A673 (cell line): ENCODE data around the gene PHACTR2. TPM values are rescaled to one million over a fixed set of nuclear protein-coding genes. Genes with fewer than 3 reads are reported as not detected.

Experiments used
- BruUV-seq: library from RNA; stranded (reverse); fragments of 400-500 nt; replicated peaks from 2 replicates; lab custom pipeline; 2021; lab: Mats Ljungman, UMichigan
- CTCF ChIA-PET: fragments of 300-600 bp; sonication (Branson Sonifier 250); formaldehyde crosslinking; loops from one replicate; lab custom pipeline; 2022; ENCODE audit warnings: antibody characterized with exemption; lab: Charles Lee
- POLR2A ChIA-PET: fragments of 300-600 bp; sonication (Branson Sonifier 250); formaldehyde crosslinking; loops from one replicate; lab custom pipeline; 2022; ENCODE audit warnings: antibody characterized with exemption; ENCODE audit not compliant: low non-redundant PET; lab: Charles Lee
- DNase-seq: peaks from one replicate; pipeline ENCODE4 v3.0.0-alpha.2; 2015; ENCODE audit warnings: low spot score
- H3K27ac ChIP-seq: fragments of 200-600 bp; sonication (generic); 2 replicates; pipeline ENCODE4 v1.5.1; 2016; ENCODE audit warnings: mixed run types, low read depth, mild to moderate bottlenecking, mixed read lengths, antibody characterized with exemption, low read length; ENCODE audit not compliant: poor library complexity, severe bottlenecking
- H3K27me3 ChIP-seq: fragments of 200-600 bp; sonication (generic); replicated peaks from 2 replicates; pipeline ENCODE4 v1.6.1; 2017; ENCODE audit warnings: mixed run types, low read depth, mild to moderate bottlenecking, mixed read lengths, antibody characterized with exemption, low read length; ENCODE audit not compliant: insufficient read depth, poor library complexity
- H3K36me3 ChIP-seq: fragments of 200-600 bp; sonication (generic); 2 replicates; pipeline ENCODE4 v1.6.1; 2016; ENCODE audit warnings: mixed run types, mild to moderate bottlenecking, mixed read lengths, antibody characterized with exemption, low read length; ENCODE audit not compliant: insufficient read depth, poor library complexity, severe bottlenecking
- H3K4me1 ChIP-seq: fragments of 200-600 bp; sonication (generic); 2 replicates; pipeline ENCODE4 v1.6.1; 2017; ENCODE audit warnings: mixed run types, mild to moderate bottlenecking, mixed read lengths, antibody characterized with exemption, low read length; ENCODE audit not compliant: insufficient read depth, poor library complexity, severe bottlenecking
- H3K4me3 ChIP-seq: fragments of 200-600 bp; sonication (generic); 2 replicates; pipeline ENCODE4 v1.5.1; 2016; ENCODE audit warnings: low read depth, mixed run types, mild to moderate bottlenecking, mixed read lengths, low read length; ENCODE audit not compliant: poor library complexity, severe bottlenecking
- H3K9me3 ChIP-seq: fragments of 200-600 bp; sonication (generic); 2 replicates; pipeline ENCODE4 v1.6.1; 2016; ENCODE audit warnings: mixed run types, low read depth, mild to moderate bottlenecking, mixed read lengths, antibody characterized with exemption, low read length; ENCODE audit not compliant: poor library complexity, severe bottlenecking
- CTCF ChIP-seq: fragments of 300-800, 200-600 bp; sonication (generic); conservative IDR thresholded peaks from 2 replicates; pipeline ENCODE4 v1.5.1; 2017; ENCODE audit warnings: low read depth, mild to moderate bottlenecking, antibody characterized with exemption, low read length, moderate library complexity, mixed read lengths
- EZH2 ChIP-seq: fragments of 200-600 bp; sonication (generic); IDR thresholded peaks from 2 replicates; pipeline ENCODE4 v1.6.1; 2017; ENCODE audit warnings: borderline replicate concordance, low read depth, mild to moderate bottlenecking, mixed read lengths, antibody characterized with exemption, low read length; ENCODE audit not compliant: poor library complexity, severe bottlenecking
- intact Hi-C: fragments of 100-400 bp; cut with micrococcal nuclease; formaldehyde crosslinking; loops from one replicate; pipeline ENCODE4 v1.10.0; 2022; ENCODE audit not compliant: unreplicated experiment
- total RNA-seq: library from RNA; stranded (reverse); gene quantifications from 2 replicates; pipeline ENCODE4 v1.2.3, GENCODE V29; 2021

Gene PHACTR2
- total RNA-seq, 1 experiment from 2014 or later, result 2.4 TPM

GRCh38 chr6:143698759-143699429 is 21.1 kb downstream of the PHACTR2 start:
- Histone ChIP-seq H3K9me3 (no peaks in the 10 kb centered on the region), H3K4me1 (no peaks in the 10 kb centered on the region), H3K36me3 (no peaks in the 10 kb centered on the region), H3K27ac (no peak overlapping the region), H3K4me3 (no peak overlapping the region), H3K27me3 (no peaks in the 10 kb centered on the region)
- no peak for DNase-seq
- intact Hi-C loops, result no loop called here
- BruUV-seq, result no TSS peak
- POLR2A ChIA-PET, result no interaction called here
- CTCF ChIA-PET, result no interaction called here
- TF ChIP-seq CTCF, result 0 out of 2 replicates have a peak, but pooled peaks have one; percentile 9
- no peak for TF ChIP-seq EZH2

- H3K4me3 ChIP-seq, result no peak overlapping the region
- DNase-seq, result no peak
- no peaks in the 10 kb centered on the region for H3K27me3 ChIP-seq
- H3K27ac ChIP-seq, result no peak overlapping the region
- CTCF ChIA-PET, result no interaction called here
- POLR2A ChIA-PET, result no interaction called here
- no peaks in the 10 kb centered on the region for H3K36me3 ChIP-seq
- no peaks in the 10 kb centered on the region for H3K9me3 ChIP-seq
- intact Hi-C loops, result no loop called here
- TF ChIP-seq CTCF (no peak), EZH2 (no peak)
- no TSS peak for BruUV-seq
- no peaks in the 10 kb centered on the region for H3K4me1 ChIP-seq
Observed at GRCh38 chr6:143699430-143699825, 21.7 kb downstream of the PHACTR2 start.

GRCh38 chr6:143700684-143701348 is 23.1 kb downstream of the PHACTR2 start:
- BruUV-seq, result no TSS peak
- POLR2A ChIA-PET, result no interaction called here

More at GRCh38 chr6:143700684-143701348, 23.1 kb downstream of the PHACTR2 start:
- Histone ChIP-seq H3K4me3 (no peak overlapping the region), H3K4me1 (no peaks in the 10 kb centered on the region), H3K36me3 (no peaks in the 10 kb centered on the region), H3K27me3 (no peaks in the 10 kb centered on the region), H3K27ac (no peak overlapping the region), H3K9me3 (no peaks in the 10 kb centered on the region)
- intact Hi-C loops, result no loop called here
- no peak for DNase-seq
- CTCF ChIA-PET, result no interaction called here
- TF ChIP-seq EZH2, result no peak
- TF ChIP-seq CTCF, result no peak
